Measurements from ENCODE around the gene DSCAM.
"Not testable (repeated sequence)": the region's sequence is repeated elsewhere in the genome, so short reads cannot be mapped to it uniquely, and the experiment has no call there.

The DSCAM gene

GRCh38 chr21:40339050-40339449 lies 507.9 kb downstream of the DSCAM start:
- H3K27ac ChIP-seq, result no peak overlapping the region
- no peak for TF ChIP-seq CTCF (conservative IDR thresholded peaks at IDR 0.05)

GRCh38 chr21:40337981-40338380 lies 509.0 kb downstream of the DSCAM start:
- no peak for TF ChIP-seq CTCF (conservative IDR thresholded peaks at IDR 0.05)
- no peak overlapping the region for H3K27ac ChIP-seq

- no peak overlapping the region for H3K27ac ChIP-seq
- no peak for TF ChIP-seq CTCF (conservative IDR thresholded peaks at IDR 0.05)
These were observed 511.3 kb downstream of the DSCAM start for GRCh38 chr21:40335704-40336103.

GRCh38 chr21:40334159-40334558 lies 512.8 kb downstream of the DSCAM start:
- no peak overlapping the region for H3K27ac ChIP-seq
- no peak for TF ChIP-seq CTCF (conservative IDR thresholded peaks at IDR 0.05)

- H3K27ac ChIP-seq, result no peak overlapping the region
- TF ChIP-seq CTCF (conservative IDR thresholded peaks at IDR 0.05), result no peak
These were observed 513.2 kb downstream of the DSCAM start for GRCh38 chr21:40333731-40334130.

GRCh38 chr21:40331804-40332203 lies 515.2 kb downstream of the DSCAM start:
- no peak for TF ChIP-seq CTCF (conservative IDR thresholded peaks at IDR 0.05)
- peak overlapping the region; percentile 20 for H3K27ac ChIP-seq

- peak overlapping the region; percentile 20 for H3K27ac ChIP-seq
- no peak for TF ChIP-seq CTCF (conservative IDR thresholded peaks at IDR 0.05)
These were observed 515.8 kb downstream of the DSCAM start for GRCh38 chr21:40331172-40331571.

GRCh38 chr21:40324389-40324788 lies 522.6 kb downstream of the DSCAM start:
- H3K27ac ChIP-seq, result no peak overlapping the region
- no peak for TF ChIP-seq CTCF (conservative IDR thresholded peaks at IDR 0.05)

- H3K27ac ChIP-seq, result not testable (repeated sequence)
These were observed 526.2 kb downstream of the DSCAM start for GRCh38 chr21:40320718-40321117.

Data from VCaP (cell line).